CD14-positive monocyte (primary cell): ENCODE results near the gene TARS1. TPM values are rescaled to one million over a fixed set of nuclear protein-coding genes. Genes with fewer than 3 reads are reported as not detected.
A peak's percentile ranks its signal among the peaks of the same experiment; 100 is the strongest.

Experiments used
- DNase-seq, 3 donors: peaks; one replicate each; pipeline ENCODE4 v3.0.0-alpha.2; 2011 to 2022
- H2AFZ ChIP-seq: 2 replicates; pipeline ENCODE4 v1.6.0; 2012; ENCODE audit warnings: mild to moderate bottlenecking, low read depth, low read length, inconsistent platforms; ENCODE audit not compliant: insufficient read depth, poor library complexity, severe bottlenecking
- H3K27ac ChIP-seq, 2 donors: 1 replicate in 1 of 2; 2 replicates in 1 of 2; pipeline ENCODE4 v1.5.1; 2012 to 2013; ENCODE audit warnings: low read length in 2 of 2, control low read depth in 1 of 2, inconsistent platforms in 1 of 2, low read depth in 1 of 2, mild to moderate bottlenecking in 1 of 2
- H3K27me3 ChIP-seq, 2 donors: one replicate each; pipeline versions ENCODE4 v1.6.0 to v1.6.1; 2011 to 2013; ENCODE audit warnings: low read length in 2 of 2; ENCODE audit not compliant: control insufficient read depth in 2 of 2, insufficient read depth in 2 of 2
- H3K36me3 ChIP-seq, 2 donors: replicated peaks in 1 of 2; 1 replicate in 1 of 2; 2 replicates in 1 of 2; pipeline versions ENCODE4 v1.5.1 to v1.6.1; 2012 to 2013; ENCODE audit warnings: low read length in 2 of 2, control low read depth in 1 of 2, inconsistent platforms in 1 of 2, mild to moderate bottlenecking in 1 of 2; ENCODE audit not compliant: insufficient read depth in 2 of 2, control insufficient read depth in 1 of 2
- H3K4me1 ChIP-seq, 2 donors: 1 replicate in 1 of 2; 2 replicates in 1 of 2; pipeline versions ENCODE4 v1.5.1 to v1.6.1; 2012 to 2013; ENCODE audit warnings: low read length in 2 of 2, control low read depth in 1 of 2, inconsistent platforms in 1 of 2, mild to moderate bottlenecking in 1 of 2, moderate library complexity in 1 of 2; ENCODE audit not compliant: insufficient read depth in 2 of 2, control insufficient read depth in 1 of 2
- H3K4me2 ChIP-seq: replicated peaks from 2 replicates; pipeline ENCODE3; 2012; ENCODE audit warnings: low read length, moderate library complexity, mild to moderate bottlenecking; ENCODE audit not compliant: poor library complexity, severe bottlenecking; ENCODE audit errors: extremely low read depth
- H3K4me3 ChIP-seq, 3 experiments: fragments of 200-600 bp in 1 of 3; sonication (generic) in 1 of 3; replicated peaks in 1 of 3; 1 replicate in 2 of 3; 2 replicates in 1 of 3; pipeline ENCODE4 v1.5.1; 2011 to 2013; ENCODE audit warnings: low read length in 3 of 3, mild to moderate bottlenecking in 3 of 3, control low read depth in 2 of 3, low read depth in 2 of 3, inconsistent platforms in 1 of 3, moderate library complexity in 1 of 3
- H3K79me2 ChIP-seq: 2 replicates; pipeline ENCODE4 v1.6.0; 2012; ENCODE audit warnings: mild to moderate bottlenecking, control low read depth, inconsistent platforms, low read length, moderate library complexity; ENCODE audit not compliant: insufficient read depth
- H3K9ac ChIP-seq: 2 replicates; pipeline ENCODE4 v1.6.0; 2017; ENCODE audit warnings: low read length, mild to moderate bottlenecking; ENCODE audit not compliant: insufficient read depth, poor library complexity, severe bottlenecking
- H3K9me3 ChIP-seq, 2 donors: replicated peaks in 1 of 2; 1 replicate in 1 of 2; 2 replicates in 1 of 2; pipeline versions ENCODE4 v1.5.1 to v1.6.1; 2012 to 2013; ENCODE audit warnings: low read length in 2 of 2, control low read depth in 1 of 2; ENCODE audit not compliant: control insufficient read depth in 1 of 2, insufficient read depth in 1 of 2
- H4K20me1 ChIP-seq: 2 replicates; pipeline ENCODE4 v1.6.0; 2012; ENCODE audit warnings: mild to moderate bottlenecking, low read length, control low read depth, moderate library complexity; ENCODE audit not compliant: insufficient read depth
- H3K27ac Mint-ChIP-seq, 7 donors: one replicate each; pipeline ENCODE4 v1.8.0; 2020; ENCODE audit warnings: mild to moderate bottlenecking in 7 of 7, mixed read lengths in 7 of 7, moderate library complexity in 6 of 7, inconsistent platforms in 2 of 7
- H3K27me3 Mint-ChIP-seq, 3 donors: one replicate each; pipeline ENCODE4 v1.8.0; 2021 to 2022; ENCODE audit warnings: low read depth in 3 of 3, mild to moderate bottlenecking in 3 of 3, mixed read lengths in 3 of 3, moderate library complexity in 3 of 3, inconsistent platforms in 1 of 3
- H3K36me3 Mint-ChIP-seq, 2 donors: one replicate each; pipeline ENCODE4 v1.8.0; 2020; ENCODE audit warnings: mixed read lengths in 2 of 2, inconsistent platforms in 1 of 2, mild to moderate bottlenecking in 1 of 2
- H3K4me1 Mint-ChIP-seq: one replicate; pipeline ENCODE4 v1.8.0; 2020; ENCODE audit warnings: mild to moderate bottlenecking, mixed read lengths
- H3K4me3 Mint-ChIP-seq, 2 donors: one replicate each; pipeline ENCODE4 v1.8.0; 2020; ENCODE audit warnings: mild to moderate bottlenecking in 2 of 2, mixed read lengths in 2 of 2, moderate library complexity in 1 of 2
- H3K9me3 Mint-ChIP-seq, 7 donors: one replicate each; pipeline ENCODE4 v1.8.0; 2020 to 2022; ENCODE audit warnings: mixed read lengths in 7 of 7, mild to moderate bottlenecking in 6 of 7, moderate library complexity in 6 of 7, inconsistent platforms in 2 of 7
- WGBS: methylation state at CpG from one replicate; pipeline ENCODE4 v1.1.5; 2013; ENCODE audit warnings: missing lambda C conversion rate; ENCODE audit not compliant: insufficient coverage; 5-methylcytosine and 5-hydroxymethylcytosine counted together
- intact Hi-C, 2 donors: fragments of 100-400 bp; cut with micrococcal nuclease; formaldehyde crosslinking; loops; one replicate each; pipeline versions ENCODE4 v1.15.0 to v1.15.1; 2023
- polyA plus RNA-seq, 3 donors: library from polyadenylated mRNA; depleted of rRNA in 1 of 3; unstranded in 2 of 3; stranded (reverse) in 1 of 3; fragments of 300-500 nt in 2 of 3; fragments of >200 nt in 1 of 3; fragmentation: Illumina TruSeq in 2 of 3; gene quantifications; 1 replicate in 2 of 3; 2 replicates in 1 of 3; pipeline ENCODE4 v1.2.3, GENCODE V29; 2012 to 2021
- TF ChIP-seq, protein P1 (sequence below): fragments of 200-600 bp; IDR thresholded peaks from one replicate; pipeline ENCODE4 v1.8.0; 2022; ENCODE audit warnings: antibody characterized with exemption, mild to moderate bottlenecking

The TARS1 gene
- polyA plus RNA-seq, 3 donors = 10.6 to 47.8 (median 39.8) TPM

DNA sequence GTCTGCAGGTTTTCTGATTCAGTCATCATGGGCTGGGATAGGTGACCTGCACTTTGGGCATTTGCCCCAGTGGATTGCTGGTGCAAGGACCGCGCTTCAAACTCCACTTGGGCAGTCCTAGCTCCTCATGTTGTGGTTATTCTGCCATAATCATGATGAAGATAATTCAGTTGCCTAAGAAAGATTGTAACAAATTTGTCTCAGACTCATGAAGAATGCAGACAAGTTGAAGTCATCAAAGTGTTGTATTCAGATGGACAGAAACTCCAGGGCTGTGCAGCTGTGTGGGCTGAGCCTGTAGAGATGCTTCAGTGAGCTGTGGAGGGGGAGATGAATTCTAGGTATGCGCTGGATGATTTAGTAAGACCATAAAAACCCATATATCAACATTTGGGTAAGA, 38.5 kb downstream of the TARS1 start:
- Mint-ChIP-seq H3K36me3 (peaks cover 28 to 38% of the 10 kb centered on the region in 2 donors), H3K4me3 (no peak overlapping the region), H3K9me3 (peaks cover 10 to 20% (median 16%) of the 10 kb centered on the region in 7 donors), H3K27ac (peak overlapping the region in 2 of 7 donors; percentile 25 to 66), H3K4me1 (peaks cover 5% of the 10 kb centered on the region), H3K27me3 (peaks cover 0 to 2% (median 0%) of the 10 kb centered on the region in 3 donors)
- no peak overlapping the region for H3K9ac ChIP-seq
- H3K79me2 ChIP-seq = no peaks in the 10 kb centered on the region
- intact Hi-C loops = no loop called here
- H3K36me3 ChIP-seq = peaks cover 3 to 18% of the 10 kb centered on the region in 2 donors
- DNase-seq = no peak
- no peaks in the 10 kb centered on the region for H4K20me1 ChIP-seq
- no peaks in the 10 kb centered on the region for H3K4me1 ChIP-seq
- no peaks in the 10 kb centered on the region for H3K27me3 ChIP-seq
- H2AFZ ChIP-seq = no peak overlapping the region
- H3K4me2 ChIP-seq = no peak overlapping the region
- no peak overlapping the region for H3K27ac ChIP-seq
- H3K9me3 ChIP-seq = peaks cover 10 to 14% of the 10 kb centered on the region in 2 donors
- no peak overlapping the region for H3K4me3 ChIP-seq
- TF ChIP-seq, protein P1, sequence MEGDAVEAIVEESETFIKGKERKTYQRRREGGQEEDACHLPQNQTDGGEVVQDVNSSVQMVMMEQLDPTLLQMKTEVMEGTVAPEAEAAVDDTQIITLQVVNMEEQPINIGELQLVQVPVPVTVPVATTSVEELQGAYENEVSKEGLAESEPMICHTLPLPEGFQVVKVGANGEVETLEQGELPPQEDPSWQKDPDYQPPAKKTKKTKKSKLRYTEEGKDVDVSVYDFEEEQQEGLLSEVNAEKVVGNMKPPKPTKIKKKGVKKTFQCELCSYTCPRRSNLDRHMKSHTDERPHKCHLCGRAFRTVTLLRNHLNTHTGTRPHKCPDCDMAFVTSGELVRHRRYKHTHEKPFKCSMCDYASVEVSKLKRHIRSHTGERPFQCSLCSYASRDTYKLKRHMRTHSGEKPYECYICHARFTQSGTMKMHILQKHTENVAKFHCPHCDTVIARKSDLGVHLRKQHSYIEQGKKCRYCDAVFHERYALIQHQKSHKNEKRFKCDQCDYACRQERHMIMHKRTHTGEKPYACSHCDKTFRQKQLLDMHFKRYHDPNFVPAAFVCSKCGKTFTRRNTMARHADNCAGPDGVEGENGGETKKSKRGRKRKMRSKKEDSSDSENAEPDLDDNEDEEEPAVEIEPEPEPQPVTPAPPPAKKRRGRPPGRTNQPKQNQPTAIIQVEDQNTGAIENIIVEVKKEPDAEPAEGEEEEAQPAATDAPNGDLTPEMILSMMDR = no peak
- WGBS = 100% methylated on average over 2 of the region's 3 CpGs

DNA sequence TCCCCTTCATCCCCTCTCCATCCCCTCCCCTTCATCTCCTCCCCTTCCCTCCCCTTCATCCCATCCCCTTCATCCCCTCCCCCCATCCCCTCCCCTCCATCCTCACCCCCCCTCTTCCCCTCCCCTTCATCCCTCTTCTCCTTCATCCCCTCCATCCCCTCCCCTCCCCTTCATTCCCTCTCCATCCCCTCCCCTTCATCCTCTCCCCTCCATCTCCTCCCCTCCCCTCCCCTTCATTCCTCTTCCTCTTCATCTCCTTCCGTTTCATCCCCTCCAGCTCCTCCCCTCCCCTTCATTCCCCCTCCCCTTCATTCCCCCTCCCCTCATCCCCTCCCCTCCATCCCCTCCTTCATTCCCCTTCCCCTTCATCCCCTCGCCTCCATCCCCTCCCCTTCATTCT, 40.1 kb downstream of the TARS1 start:
- no CpG with 5 or more reads among the region's 2 CpGs for WGBS
- H3K79me2 ChIP-seq = no peaks in the 10 kb centered on the region

More for the DNA sequence above, 40.1 kb downstream of the TARS1 start:
- Histone ChIP-seq H3K27me3 (no peaks in the 10 kb centered on the region), H3K4me2 (no peak overlapping the region), H3K9ac (no peak overlapping the region), H2AFZ (no peak overlapping the region), H3K4me1 (no peaks in the 10 kb centered on the region), H3K27ac (no peak overlapping the region), H3K36me3 (peaks cover 0 to 5% of the 10 kb centered on the region in 2 donors), H4K20me1 (no peaks in the 10 kb centered on the region), H3K4me3 (no peak overlapping the region), H3K9me3 (peaks cover 0 to under 1% of the 10 kb centered on the region in 2 donors)
- no peak for DNase-seq
- TF ChIP-seq, protein P1 = no peak
- Mint-ChIP-seq H3K27ac (no peak overlapping the region), H3K4me3 (no peak overlapping the region), H3K27me3 (peaks cover 0 to 2% (median 0%) of the 10 kb centered on the region in 3 donors), H3K4me1 (no peaks in the 10 kb centered on the region), H3K36me3 (peaks cover 16 to 22% of the 10 kb centered on the region in 2 donors), H3K9me3 (peaks cover 0 to 5% (median 3%) of the 10 kb centered on the region in 7 donors)
- intact Hi-C loops = no loop called here
